Measurements from ENCODE around the gene CTR9.

GRCh38 chr11:10762913-10763421, 11.9 kb downstream of the CTR9 start:
- no peak for TF ChIP-seq POLR2AphosphoS5 (IDR thresholded peaks at IDR 0.05)
- TF ChIP-seq POLR2A (IDR thresholded peaks at IDR 0.05): no peak
